Measurements from ENCODE around the gene ITPRID2. TPM values are rescaled to one million over a fixed set of nuclear protein-coding genes. Genes with fewer than 3 reads are reported as not detected.

ITPRID2 gene
- total RNA-seq (2022) (108 and 114 TPM in 2 replicates), Bru-seq, nascent RNA (percentile 93 among the genes with signal in this experiment), BruChase-seq, experiment 1, labeled RNA remaining after a 6-hour chase (percentile 93 among the genes with signal in this experiment), BruChase-seq, experiment 2, labeled RNA remaining after a 2-hour chase (percentile 92 among the genes with signal in this experiment)
- long read RNA-seq, full-length matches to known transcripts, result 45 of 68 reads
- long read RNA-seq, partial matches to known transcripts, result 11 of 68 reads
- long read RNA-seq, other reads (novel, unspliced or antisense), result 12 of 68 reads

GRCh38 chr2:181891258-181891965 is at the start of gene ITPRID2:
Gene ITPRID2, plus strand, starts transcription at chr2:181891730. Its CDS starts 337 bp downstream, at chr2:181892067.
- intact Hi-C loops (cut with micrococcal nuclease), result loop anchor here (1.0 to 5.0 kb wide), 2 partner anchors 99 to 148 kb away; no protein-coding TSS in a partner anchor
- TF ChIP-seq, protein P1, sequence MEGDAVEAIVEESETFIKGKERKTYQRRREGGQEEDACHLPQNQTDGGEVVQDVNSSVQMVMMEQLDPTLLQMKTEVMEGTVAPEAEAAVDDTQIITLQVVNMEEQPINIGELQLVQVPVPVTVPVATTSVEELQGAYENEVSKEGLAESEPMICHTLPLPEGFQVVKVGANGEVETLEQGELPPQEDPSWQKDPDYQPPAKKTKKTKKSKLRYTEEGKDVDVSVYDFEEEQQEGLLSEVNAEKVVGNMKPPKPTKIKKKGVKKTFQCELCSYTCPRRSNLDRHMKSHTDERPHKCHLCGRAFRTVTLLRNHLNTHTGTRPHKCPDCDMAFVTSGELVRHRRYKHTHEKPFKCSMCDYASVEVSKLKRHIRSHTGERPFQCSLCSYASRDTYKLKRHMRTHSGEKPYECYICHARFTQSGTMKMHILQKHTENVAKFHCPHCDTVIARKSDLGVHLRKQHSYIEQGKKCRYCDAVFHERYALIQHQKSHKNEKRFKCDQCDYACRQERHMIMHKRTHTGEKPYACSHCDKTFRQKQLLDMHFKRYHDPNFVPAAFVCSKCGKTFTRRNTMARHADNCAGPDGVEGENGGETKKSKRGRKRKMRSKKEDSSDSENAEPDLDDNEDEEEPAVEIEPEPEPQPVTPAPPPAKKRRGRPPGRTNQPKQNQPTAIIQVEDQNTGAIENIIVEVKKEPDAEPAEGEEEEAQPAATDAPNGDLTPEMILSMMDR (IDR thresholded peaks at IDR 0.05; ENCODE audit: unreplicated experiment), result no peak

GRCh38 chr2:181844551-181845290 is 46.8 kb upstream of the ITPRID2 start:
- TF ChIP-seq, protein P1 (IDR thresholded peaks at IDR 0.05; ENCODE audit: unreplicated experiment), result no peak
- Mint-ChIP-seq H3K4me3 (ENCODE audit: unreplicated experiment) (no peak overlapping the region), H3K36me3 (ENCODE audit: insufficient read depth, unreplicated experiment) (no peaks in the 10 kb centered on the region), H3K4me1 (ENCODE audit: insufficient read depth, unreplicated experiment) (no peaks in the 10 kb centered on the region), H3K9me3 (ENCODE audit: unreplicated experiment) (no peaks in the 10 kb centered on the region), H3K27me3 (ENCODE audit: insufficient read depth, unreplicated experiment) (no peaks in the 10 kb centered on the region), H3K27ac (ENCODE audit: low read depth, unreplicated experiment) (no peak overlapping the region)
- BruUV-seq (replicated peaks), result no TSS peak
- intact Hi-C loops (cut with micrococcal nuclease), result no loop called here
- DNase-seq (ENCODE audit: unreplicated experiment), result no peak
- ChIA-PET POLR2A (interaction anchor here (0.7 to 0.8 kb wide), 2 partner anchors 12 to 29 kb away, joined by 3 read pairs; no protein-coding TSS in a partner anchor), CTCF (interaction anchor here (0.6 kb wide), 1 partner anchor 384 kb away, joined by 3 read pairs; no protein-coding TSS in a partner anchor)

More at GRCh38 chr2:181891258-181891965, at the start of gene ITPRID2:
- DNase-seq (ENCODE audit: unreplicated experiment), result peak; percentile 90
- ChIA-PET POLR2A (interaction anchor here (0.6 to 3.4 kb wide), 17 partner anchors 9 to 184 kb away, joined by 3 to 23 read pairs (median 4); no protein-coding TSS in a partner anchor), CTCF (interaction anchor here (0.7 to 3.2 kb wide), 8 partner anchors 8 to 254 kb away, joined by 3 to 13 read pairs (median 4); no protein-coding TSS in a partner anchor)
- no peaks in the 10 kb centered on the region for H3K27me3 Mint-ChIP-seq (ENCODE audit: insufficient read depth, unreplicated experiment)
- peak within 1 kb of the TSS; percentile 92 for H3K4me3 Mint-ChIP-seq (ENCODE audit: unreplicated experiment)
- peak within 1 kb of the TSS; percentile 95 for H3K27ac Mint-ChIP-seq (ENCODE audit: low read depth, unreplicated experiment)
- peaks cover 7% of the 10 kb centered on the region for H3K36me3 Mint-ChIP-seq (ENCODE audit: insufficient read depth, unreplicated experiment)
- H3K4me1 Mint-ChIP-seq (ENCODE audit: insufficient read depth, unreplicated experiment), result peaks cover 18% of the 10 kb centered on the region
- no TSS peak for BruUV-seq (replicated peaks)
- H3K9me3 Mint-ChIP-seq (ENCODE audit: unreplicated experiment), result no peaks in the 10 kb centered on the region

- DNase-seq (ENCODE audit: unreplicated experiment), result no peak
- Mint-ChIP-seq H3K27me3 (ENCODE audit: insufficient read depth, unreplicated experiment) (no peaks in the 10 kb centered on the region), H3K27ac (ENCODE audit: low read depth, unreplicated experiment) (no peak overlapping the region), H3K9me3 (ENCODE audit: unreplicated experiment) (no peaks in the 10 kb centered on the region), H3K4me1 (ENCODE audit: insufficient read depth, unreplicated experiment) (no peaks in the 10 kb centered on the region), H3K4me3 (ENCODE audit: unreplicated experiment) (no peak overlapping the region), H3K36me3 (ENCODE audit: insufficient read depth, unreplicated experiment) (no peaks in the 10 kb centered on the region)
- no TSS peak for BruUV-seq (replicated peaks)
- POLR2A ChIA-PET, result interaction anchor here (0.5 kb wide), 1 partner anchor 771 kb away, joined by 3 read pairs; no protein-coding TSS in a partner anchor
- intact Hi-C loops (cut with micrococcal nuclease), result no loop called here
- CTCF ChIA-PET, result no interaction called here
- TF ChIP-seq, protein P1 (IDR thresholded peaks at IDR 0.05; ENCODE audit: unreplicated experiment), result no peak
These were observed 44.9 kb upstream of the ITPRID2 start for GRCh38 chr2:181846399-181847197.
